Measurements from ENCODE around the gene RHOU. TPM values are rescaled to one million over a fixed set of nuclear protein-coding genes. Genes with fewer than 3 reads are reported as not detected.
"Not testable (repeated sequence)": the region's sequence is repeated elsewhere in the genome, so short reads cannot be mapped to it uniquely, and the experiment has no call there.

The RHOU gene
- total and polyA plus RNA-seq, 2 of the 13 experiments (the other 11 are each of a cell fraction or from before 2014, with no cell fraction given): 11.9 to 18.5 TPM

GRCh38 chr1:228694447-228694846 lies 40.8 kb upstream of the RHOU start:
- H3K27ac ChIP-seq (ENCODE audit: extremely low read length, insufficient read depth, low read length); DNase-seq (ENCODE audit: low spot score); CTCF ChIA-PET (ENCODE audit: low intra/inter-chr PET ratio, low total read pairs); H3K4me3 ChIP-seq (replicated peaks in 1 of 3; ENCODE audit: insufficient read depth in 1 of 3, low read depth in 2 of 3, low read length in 3 of 3); H3K4me2 ChIP-seq (ENCODE audit: low read depth, low read length); BruUV-seq (replicated peaks); ATAC-seq; H3K36me3 ChIP-seq (replicated peaks in 1 of 2; ENCODE audit: control insufficient read depth in 1 of 2, insufficient read depth in 2 of 2, low read length in 2 of 2); H4K20me1 ChIP-seq (ENCODE audit: insufficient read depth, low read length); H3K27me3 ChIP-seq (ENCODE audit: control insufficient read depth in 1 of 2, insufficient read depth in 2 of 2, low read length in 2 of 2); H3K9ac ChIP-seq (ENCODE audit: insufficient read depth, low read depth, low read length); FAIRE-seq; H3K79me2 ChIP-seq (ENCODE audit: insufficient read depth, low read length); H3K9me3 ChIP-seq (ENCODE audit: low read length); H2AFZ ChIP-seq (ENCODE audit: low read length); POLR2A ChIA-PET: not testable (repeated sequence)
- WGBS (ENCODE audit: low lambda C conversion rate): 64% methylated on average over 3 of the region's 3 CpGs
- in situ Hi-C loops (cut with HindIII; ENCODE audit: extremely low pct_ligation_motif_present, low pct_unique_long_range_greater_than_20kb) (loop anchor here (10.0 kb wide), 2 partner anchors 460 to 540 kb away; no protein-coding TSS in a partner anchor), intact Hi-C loops (cut with micrococcal nuclease; ENCODE audit: unreplicated experiment) (loop anchor here (10.0 kb wide), 1 partner anchor 560 kb away; no protein-coding TSS in a partner anchor)
- peaks cover 24% of the 10 kb centered on the region; the same call in 1 of the 2 replicates for H3K4me1 ChIP-seq (ENCODE audit: insufficient read depth, low read length)

DNA sequence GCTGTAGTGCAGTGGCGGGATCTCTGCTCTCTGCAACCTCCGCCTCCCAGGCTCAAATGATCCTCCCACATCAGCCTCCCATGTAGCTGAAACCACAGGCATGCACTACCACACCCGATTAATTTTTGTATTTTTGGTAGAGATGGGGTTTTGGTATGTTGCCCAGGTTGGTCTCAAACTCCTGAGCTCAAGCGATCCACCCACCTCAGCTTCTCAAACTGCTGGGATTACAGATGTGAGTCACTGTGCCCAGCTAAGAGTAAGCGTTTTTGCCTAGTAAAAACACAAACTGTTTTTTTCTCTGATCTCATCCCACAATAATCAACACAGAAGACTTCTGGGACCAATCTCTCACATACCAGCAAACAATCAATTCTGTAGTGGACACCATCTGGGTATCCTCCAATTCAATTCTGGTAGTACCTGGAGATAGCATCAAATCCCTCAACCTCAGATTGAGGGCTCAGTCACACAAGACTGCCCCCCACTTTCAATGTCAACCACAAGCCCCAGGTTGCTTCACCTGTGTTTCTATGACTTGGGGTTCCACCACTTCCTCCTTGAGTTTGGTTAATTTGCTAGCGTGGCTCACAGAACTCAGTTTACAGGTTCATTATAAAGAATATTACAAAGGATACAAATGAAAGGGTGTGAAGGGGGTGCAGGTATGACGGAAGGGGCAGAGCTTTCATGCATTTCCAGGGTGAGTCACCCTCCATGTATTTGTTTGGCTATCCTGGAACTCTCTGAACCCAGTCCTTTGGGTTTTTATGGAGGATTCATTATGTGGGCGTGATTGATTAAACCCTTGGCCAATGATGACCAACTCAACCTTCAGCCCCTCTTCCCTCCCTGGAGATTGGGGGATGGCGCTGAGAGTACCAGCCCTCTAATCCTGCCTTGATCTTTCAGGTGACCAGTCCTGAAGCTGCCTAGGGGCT lies 40.0 kb upstream of the RHOU start:
- Histone ChIP-seq H2AFZ (ENCODE audit: low read length) (no peak overlapping the region), H3K9me3 (ENCODE audit: low read length) (no peaks in the 10 kb centered on the region), H3K27me3 (ENCODE audit: control insufficient read depth in 1 of 2, insufficient read depth in 2 of 2, low read length in 2 of 2) (no peaks in the 10 kb centered on the region; a peak in 1 of 5 replicates), H4K20me1 (ENCODE audit: insufficient read depth, low read length) (no peaks in the 10 kb centered on the region), H3K4me1 (ENCODE audit: insufficient read depth, low read length) (peaks cover 24% of the 10 kb centered on the region; the same call in 1 of the 2 replicates), H3K27ac (ENCODE audit: extremely low read length, insufficient read depth, low read length) (no peak overlapping the region), H3K9ac (ENCODE audit: insufficient read depth, low read depth, low read length) (no peak overlapping the region), H3K4me3 (replicated peaks in 1 of 3; ENCODE audit: insufficient read depth in 1 of 3, low read depth in 2 of 3, low read length in 3 of 3) (no peak overlapping the region), H3K4me2 (ENCODE audit: low read depth, low read length) (no peak overlapping the region), H3K79me2 (ENCODE audit: insufficient read depth, low read length) (no peaks in the 10 kb centered on the region), H3K36me3 (replicated peaks in 1 of 2; ENCODE audit: control insufficient read depth in 1 of 2, insufficient read depth in 2 of 2, low read length in 2 of 2) (no peaks in the 10 kb centered on the region)
- in situ Hi-C loops (cut with HindIII; ENCODE audit: extremely low pct_ligation_motif_present, low pct_unique_long_range_greater_than_20kb): loop anchor here (10.0 kb wide), 2 partner anchors 460 to 540 kb away; no protein-coding TSS in a partner anchor
- DNase-seq (ENCODE audit: low spot score) (peak; percentile 8), ATAC-seq (no peak), FAIRE-seq (no peak)
- ChIA-PET POLR2A (no interaction called here), CTCF (ENCODE audit: low intra/inter-chr PET ratio, low total read pairs) (no interaction called here)
- no TSS peak for BruUV-seq (replicated peaks)
- 53% methylated on average over 9 of the region's 9 CpGs for WGBS (ENCODE audit: low lambda C conversion rate)
- TF ChIP-seq NFYC (CRISPR knock-in tag; IDR thresholded peaks at IDR 0.05) (no peak), FOSL2 (CRISPR knock-in tag; IDR thresholded peaks at IDR 0.05) (peak; percentile 31; the same call in 1 of the 2 replicates)
- intact Hi-C loops (cut with micrococcal nuclease; ENCODE audit: unreplicated experiment): loop anchor here (5.0 to 10.0 kb wide), 2 partner anchors 37 to 560 kb away; no protein-coding TSS in a partner anchor

Measured in HepG2 (cell line).